HL-60 (cell line): ENCODE data around the gene CCR5AS.

Experiments used
- CTCF ChIP-seq: IDR thresholded peaks from one replicate; pipeline ENCODE4 v1.5.1; 2011; ENCODE audit warnings: low read length, control low read depth, inconsistent platforms; ENCODE audit not compliant: insufficient read depth
- POLR2AphosphoS5 ChIP-seq: IDR thresholded peaks from 2 replicates; pipeline ENCODE4 v1.6.1; 2012; ENCODE audit warnings: low read depth

GRCh38 chr3:46372492-46373359, 34.1 kb downstream of the CCR5AS start:
- TF ChIP-seq CTCF = peak; percentile 84
- TF ChIP-seq POLR2AphosphoS5 = no peak
